ENCODE measurements around the gene MYO9B.
"Not testable (repeated sequence)": the region's sequence is repeated elsewhere in the genome, so short reads cannot be mapped to it uniquely, and the experiment has no call there.

The MYO9B gene

GRCh38 chr19:17086834-17087233 lies 11.3 kb downstream of the MYO9B start:
- no peak overlapping the region for H3K4me3 ChIP-seq (ENCODE audit: low read depth, low read length)

- no peak overlapping the region for H3K4me3 ChIP-seq (ENCODE audit: low read depth, low read length)
These were observed 13.0 kb downstream of the MYO9B start for GRCh38 chr19:17088552-17088951.

GRCh38 chr19:17090583-17090982 lies 15.0 kb downstream of the MYO9B start:
- H3K4me3 ChIP-seq (ENCODE audit: low read depth, low read length), result no peak overlapping the region

GRCh38 chr19:17091758-17092333 lies 16.3 kb downstream of the MYO9B start:
- no peak overlapping the region for H3K4me3 ChIP-seq (ENCODE audit: low read depth, low read length)

GRCh38 chr19:17092696-17093095 lies 17.1 kb downstream of the MYO9B start:
- H3K4me3 ChIP-seq (ENCODE audit: low read depth, low read length), result no peak overlapping the region

- H3K4me3 ChIP-seq (ENCODE audit: low read depth, low read length), result not testable (repeated sequence)
These were observed 19.1 kb downstream of the MYO9B start for GRCh38 chr19:17094694-17095093.

GRCh38 chr19:17095141-17095919 lies 19.8 kb downstream of the MYO9B start:
- no peak overlapping the region for H3K4me3 ChIP-seq (ENCODE audit: low read depth, low read length)

- no peak overlapping the region for H3K4me3 ChIP-seq (ENCODE audit: low read depth, low read length)
These were observed 22.1 kb downstream of the MYO9B start for GRCh38 chr19:17097593-17098126.

- H3K4me3 ChIP-seq (ENCODE audit: low read depth, low read length), result no peak overlapping the region
These were observed 22.7 kb downstream of the MYO9B start for GRCh38 chr19:17098326-17098725.

- H3K4me3 ChIP-seq (ENCODE audit: low read depth, low read length), result no peak overlapping the region
These were observed 26.4 kb downstream of the MYO9B start for GRCh38 chr19:17101686-17102628.

- H3K4me3 ChIP-seq (ENCODE audit: low read depth, low read length), result no peak overlapping the region
These were observed 27.6 kb downstream of the MYO9B start for GRCh38 chr19:17103177-17103576.

- H3K4me3 ChIP-seq (ENCODE audit: low read depth, low read length), result no peak overlapping the region
These were observed 29.1 kb downstream of the MYO9B start for GRCh38 chr19:17104679-17105078.

GRCh38 chr19:17105556-17105955 lies 30.0 kb downstream of the MYO9B start:
- no peak overlapping the region for H3K4me3 ChIP-seq (ENCODE audit: low read depth, low read length)

GRCh38 chr19:17106964-17107363 lies 31.4 kb downstream of the MYO9B start:
- not testable (repeated sequence) for H3K4me3 ChIP-seq (ENCODE audit: low read depth, low read length)

GRCh38 chr19:17107546-17108452 lies 32.2 kb downstream of the MYO9B start:
- no peak overlapping the region for H3K4me3 ChIP-seq (ENCODE audit: low read depth, low read length)

- no peak overlapping the region for H3K4me3 ChIP-seq (ENCODE audit: low read depth, low read length)
These were observed 32.8 kb downstream of the MYO9B start for GRCh38 chr19:17108453-17108784.

GRCh38 chr19:17109300-17109699 lies 33.7 kb downstream of the MYO9B start:
- no peak overlapping the region for H3K4me3 ChIP-seq (ENCODE audit: low read depth, low read length)

GRCh38 chr19:17109962-17110598 lies 34.5 kb downstream of the MYO9B start:
- H3K4me3 ChIP-seq (ENCODE audit: low read depth, low read length), result no peak overlapping the region

- no peak overlapping the region for H3K4me3 ChIP-seq (ENCODE audit: low read depth, low read length)
These were observed 35.0 kb downstream of the MYO9B start for GRCh38 chr19:17110599-17110966.

GRCh38 chr19:17111766-17112165 lies 36.2 kb downstream of the MYO9B start:
- no peak overlapping the region for H3K4me3 ChIP-seq (ENCODE audit: low read depth, low read length)
